NCI-H2227 (cell line): ENCODE data around the gene D2HGDH.
A peak's percentile ranks its signal among the peaks of the same experiment; 100 is the strongest.
"Not testable (repeated sequence)": the region's sequence is repeated elsewhere in the genome, so short reads cannot be mapped to it uniquely, and the experiment has no call there.

ENCODE experiments used
- DNase-seq: peaks from one replicate; lab custom pipeline; 2025; ENCODE audit not compliant: unreplicated experiment; lab: John Stamatoyannopoulos, UW

The D2HGDH gene

DNA sequence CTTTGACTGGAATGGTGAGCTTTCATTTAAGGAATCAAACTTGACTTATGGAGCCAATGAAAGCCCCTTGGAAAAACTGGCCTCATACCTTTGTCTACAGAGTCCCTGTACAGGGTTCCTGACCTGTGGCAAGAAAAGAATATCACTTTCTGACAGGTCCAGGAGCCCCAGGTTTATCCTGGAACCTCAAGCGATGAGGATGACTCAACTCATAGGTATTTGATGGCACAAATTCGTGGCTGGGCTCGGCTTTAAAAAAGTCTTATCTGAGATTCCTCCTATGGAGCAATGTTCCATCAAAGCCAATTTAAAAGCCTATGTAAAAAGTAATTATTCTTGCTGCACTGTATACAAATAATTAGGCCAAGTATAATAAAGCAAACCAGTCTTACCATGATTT, 57.0 kb downstream of the D2HGDH start:
- not testable (repeated sequence) for DNase-seq

DNA sequence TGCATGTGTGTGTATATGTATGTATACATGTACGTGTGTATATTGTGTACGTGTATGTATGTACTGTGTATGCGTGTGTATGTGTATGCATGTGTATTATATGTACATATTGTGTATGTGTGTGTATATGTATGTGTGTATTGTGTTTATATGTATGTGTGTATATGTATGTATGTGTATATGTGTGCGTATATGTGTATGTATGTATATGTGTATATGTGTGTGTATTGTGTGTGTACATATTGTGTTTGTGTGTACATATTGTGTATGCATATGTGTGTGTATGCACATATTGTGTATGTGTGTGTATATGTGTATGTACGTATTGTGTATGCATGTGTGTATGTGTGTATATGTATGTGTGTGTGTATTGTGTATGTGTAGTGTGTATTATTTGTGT, 59.0 kb downstream of the D2HGDH start:
- no peak for DNase-seq

GRCh38 chr2:241794250-241794823, 59.9 kb downstream of the D2HGDH start:
- no peak for DNase-seq

DNA sequence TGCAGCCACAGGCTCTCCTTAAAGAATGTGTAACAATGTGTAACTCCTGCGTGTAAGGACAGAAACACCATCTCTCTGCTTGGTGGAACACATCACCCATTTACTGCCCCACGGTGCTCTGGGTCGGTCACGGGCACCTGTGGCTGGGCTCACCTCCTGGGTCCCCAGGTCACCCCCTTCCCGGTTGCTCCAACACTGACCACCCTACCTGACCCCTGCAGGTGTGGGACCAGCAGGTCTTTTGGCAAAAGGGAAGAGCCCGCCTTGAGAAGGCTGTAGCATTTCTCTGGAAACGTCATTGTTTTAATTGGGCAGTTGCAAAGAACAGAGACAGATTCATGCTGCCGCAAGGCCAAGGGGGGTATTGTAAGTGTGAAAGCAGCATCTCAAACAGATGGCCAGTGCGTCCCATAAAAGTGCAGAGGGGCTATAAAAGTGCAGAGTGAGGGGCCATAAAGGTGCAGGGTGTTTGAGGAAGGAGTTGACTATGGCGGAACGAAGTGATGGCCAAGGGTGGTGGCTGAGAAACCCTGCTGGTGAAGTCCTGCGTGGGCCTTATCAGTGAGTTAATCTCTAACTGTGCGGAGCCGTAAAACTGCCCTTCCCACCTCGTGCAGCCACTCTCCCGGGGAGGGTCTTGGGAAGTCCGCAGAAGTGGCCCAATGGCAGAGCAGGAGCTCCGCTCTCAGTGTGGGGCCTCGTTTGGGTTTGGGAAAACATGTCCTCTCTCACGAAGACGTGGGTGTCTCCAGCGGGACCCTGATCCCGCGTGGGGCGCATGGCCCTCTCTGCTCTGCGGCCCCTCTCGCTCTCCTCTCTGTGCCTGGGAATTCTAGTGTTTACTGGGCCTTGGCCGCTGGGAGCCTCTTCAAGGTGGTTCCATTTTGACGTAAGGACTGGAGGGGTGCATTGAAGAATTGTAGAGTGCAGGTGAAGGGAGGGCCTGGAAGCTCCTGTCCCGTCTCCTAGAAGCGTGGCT, 60.9 kb downstream of the D2HGDH start:
- no peak for DNase-seq

- no peak for DNase-seq
These were observed 61.8 kb downstream of the D2HGDH start for GRCh38 chr2:241796209-241796608.

DNA sequence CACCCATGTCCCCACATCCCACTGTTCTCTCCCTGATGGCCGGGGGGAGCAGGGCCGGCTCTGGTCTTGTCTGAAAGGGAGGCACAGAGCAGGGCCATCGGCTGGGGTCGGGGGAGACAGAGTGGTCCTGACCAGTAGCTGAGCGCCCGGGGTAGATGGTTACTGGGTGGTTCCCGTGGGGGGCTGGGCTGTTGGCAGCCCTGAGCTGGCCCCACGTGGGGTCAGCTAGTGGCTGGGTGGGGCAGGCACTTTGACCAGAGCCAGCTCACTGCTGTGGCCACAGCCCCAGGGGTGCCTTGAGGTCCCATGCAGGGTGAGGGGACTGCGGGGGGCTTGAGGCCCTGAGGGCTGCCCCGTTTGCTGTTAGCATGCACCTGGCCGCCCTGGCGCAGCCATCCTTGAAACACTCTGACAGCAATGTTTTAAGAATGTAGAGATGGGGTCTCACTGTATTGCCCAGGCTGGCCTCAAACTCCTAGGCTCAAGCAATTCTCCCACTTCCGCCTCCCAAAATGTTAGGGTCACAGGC, 62.2 kb downstream of the D2HGDH start:
- no peak for DNase-seq

DNA sequence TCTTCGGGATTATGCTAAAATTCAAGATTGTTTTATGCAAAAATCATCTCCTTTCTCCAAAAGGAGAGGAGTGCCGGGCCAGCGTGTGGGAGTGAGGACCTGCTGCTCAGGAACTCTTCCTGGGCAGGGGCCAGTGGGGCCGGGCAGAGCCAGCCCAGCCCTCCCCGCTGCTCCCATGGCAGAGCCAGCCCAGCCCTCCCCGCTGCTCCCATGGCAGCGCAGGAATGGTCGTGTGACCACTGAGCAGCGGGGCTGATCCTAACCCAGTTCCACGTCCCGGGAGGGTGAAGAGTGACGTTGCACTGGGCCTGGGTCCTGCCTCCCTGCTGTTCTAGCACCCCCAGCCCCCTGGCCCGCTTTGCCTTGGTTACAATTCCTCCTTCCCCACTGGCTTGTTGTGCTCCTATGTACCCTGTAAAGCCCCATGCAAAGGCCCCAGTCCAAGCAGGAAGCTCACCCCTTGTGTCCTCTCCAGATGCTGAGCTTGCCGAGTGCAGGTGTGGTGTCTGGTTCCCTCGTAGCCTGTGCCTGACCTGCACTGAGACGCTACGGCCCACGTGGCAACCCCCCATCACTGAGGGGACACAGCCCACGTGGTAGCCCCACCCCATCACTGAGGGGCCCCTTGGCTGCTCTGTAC, 63.1 kb downstream of the D2HGDH start:
- DNase-seq, result no peak

DNA sequence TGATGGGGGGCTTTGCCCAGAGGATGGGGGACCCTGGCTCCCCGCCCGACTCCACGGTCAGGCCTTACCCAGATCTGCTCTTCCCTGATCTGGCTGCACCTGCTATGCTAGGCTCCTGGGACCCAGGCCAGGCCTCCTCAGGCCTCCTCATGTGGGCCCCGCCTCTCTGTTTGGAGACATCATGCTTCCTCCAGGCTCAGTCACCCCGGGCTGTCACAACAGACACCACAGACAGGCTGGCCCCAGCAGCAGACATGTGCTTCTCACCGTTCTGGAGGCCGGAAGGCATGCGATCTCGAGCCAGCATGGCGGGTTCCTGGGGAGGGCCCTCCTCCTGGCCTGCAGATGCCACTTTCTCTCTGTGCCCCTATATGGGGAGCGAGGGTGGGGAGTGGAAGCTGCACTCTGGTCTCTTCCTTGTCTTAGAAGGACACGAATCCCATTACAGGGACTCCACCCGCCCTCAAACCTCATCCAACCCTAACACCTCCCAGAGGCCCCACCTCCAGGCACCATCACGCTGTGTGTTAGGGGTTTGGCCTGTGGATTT, 63.7 kb downstream of the D2HGDH start:
- DNase-seq, result no peak

- no peak for DNase-seq
These were observed 64.4 kb downstream of the D2HGDH start for GRCh38 chr2:241798631-241799521.

DNA sequence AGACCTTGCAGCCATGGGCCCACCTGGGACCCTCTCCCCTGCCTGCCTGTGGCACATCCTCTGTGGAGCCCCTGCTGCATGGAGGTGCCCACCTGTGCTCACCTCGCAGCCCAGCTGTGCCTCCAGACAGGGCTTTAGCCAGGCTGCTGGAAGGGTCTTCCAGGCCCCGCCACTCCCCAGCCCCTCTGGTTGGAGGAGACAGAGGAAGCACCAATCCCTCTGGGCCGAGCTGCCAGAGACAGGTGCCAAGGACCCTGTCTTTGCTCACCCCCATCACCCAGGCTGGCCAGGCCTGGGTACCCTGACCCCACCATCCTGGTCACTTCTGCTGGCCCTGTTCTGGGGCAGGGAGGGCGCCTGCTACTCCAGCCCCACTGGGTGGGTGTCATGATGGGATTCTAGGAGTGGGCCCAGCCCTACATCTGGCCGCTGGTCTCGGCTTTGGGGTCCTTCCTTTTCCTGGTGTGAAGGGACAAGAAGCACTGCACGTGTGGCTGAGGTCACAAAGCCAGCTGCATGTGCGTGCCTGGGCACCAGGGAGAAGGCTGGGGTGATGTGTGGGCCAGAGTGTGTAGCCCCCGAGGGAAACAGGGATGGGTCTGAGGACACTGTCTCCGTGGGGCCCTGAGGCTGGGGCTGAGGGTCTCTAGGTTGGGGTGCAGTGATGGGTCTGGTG, 65.2 kb downstream of the D2HGDH start:
- DNase-seq, result no peak

DNA sequence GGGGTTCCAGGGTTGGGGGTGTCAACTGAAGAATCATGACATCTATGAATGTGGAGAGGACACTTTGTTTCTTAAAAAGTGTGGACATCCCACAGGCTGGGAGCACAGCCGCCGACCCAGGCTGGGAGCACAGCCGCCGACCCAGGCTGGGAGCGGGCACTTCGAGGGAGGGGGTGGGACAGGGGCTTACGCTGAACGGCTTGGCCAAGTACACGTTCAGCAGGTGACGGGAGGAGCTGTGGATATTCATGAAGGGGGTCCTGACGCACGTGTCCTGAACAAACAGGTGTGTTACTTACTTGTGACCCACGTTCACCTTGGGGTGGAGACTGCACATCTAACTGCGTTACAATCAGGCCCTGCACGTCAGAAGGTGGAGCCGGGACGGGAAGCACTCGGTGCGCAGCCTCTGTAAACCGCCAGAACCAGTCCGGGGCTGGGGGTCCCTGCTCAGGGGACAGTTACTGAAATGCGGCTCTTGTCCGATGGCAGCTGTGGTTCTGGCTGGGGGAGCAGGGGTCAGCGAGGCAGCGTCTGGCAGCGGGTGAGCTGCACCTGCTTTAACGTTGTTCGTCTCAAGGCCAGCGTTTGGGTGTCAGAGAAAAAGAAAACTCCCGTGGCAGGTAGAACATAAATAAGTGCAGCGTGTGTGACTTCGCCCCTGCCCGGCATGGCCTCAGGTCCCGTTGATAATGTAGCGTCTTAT, 65.9 kb downstream of the D2HGDH start:
- not testable (repeated sequence) for DNase-seq

- no peak for DNase-seq
These were observed 67.4 kb downstream of the D2HGDH start for GRCh38 chr2:241801611-241802420.

DNA sequence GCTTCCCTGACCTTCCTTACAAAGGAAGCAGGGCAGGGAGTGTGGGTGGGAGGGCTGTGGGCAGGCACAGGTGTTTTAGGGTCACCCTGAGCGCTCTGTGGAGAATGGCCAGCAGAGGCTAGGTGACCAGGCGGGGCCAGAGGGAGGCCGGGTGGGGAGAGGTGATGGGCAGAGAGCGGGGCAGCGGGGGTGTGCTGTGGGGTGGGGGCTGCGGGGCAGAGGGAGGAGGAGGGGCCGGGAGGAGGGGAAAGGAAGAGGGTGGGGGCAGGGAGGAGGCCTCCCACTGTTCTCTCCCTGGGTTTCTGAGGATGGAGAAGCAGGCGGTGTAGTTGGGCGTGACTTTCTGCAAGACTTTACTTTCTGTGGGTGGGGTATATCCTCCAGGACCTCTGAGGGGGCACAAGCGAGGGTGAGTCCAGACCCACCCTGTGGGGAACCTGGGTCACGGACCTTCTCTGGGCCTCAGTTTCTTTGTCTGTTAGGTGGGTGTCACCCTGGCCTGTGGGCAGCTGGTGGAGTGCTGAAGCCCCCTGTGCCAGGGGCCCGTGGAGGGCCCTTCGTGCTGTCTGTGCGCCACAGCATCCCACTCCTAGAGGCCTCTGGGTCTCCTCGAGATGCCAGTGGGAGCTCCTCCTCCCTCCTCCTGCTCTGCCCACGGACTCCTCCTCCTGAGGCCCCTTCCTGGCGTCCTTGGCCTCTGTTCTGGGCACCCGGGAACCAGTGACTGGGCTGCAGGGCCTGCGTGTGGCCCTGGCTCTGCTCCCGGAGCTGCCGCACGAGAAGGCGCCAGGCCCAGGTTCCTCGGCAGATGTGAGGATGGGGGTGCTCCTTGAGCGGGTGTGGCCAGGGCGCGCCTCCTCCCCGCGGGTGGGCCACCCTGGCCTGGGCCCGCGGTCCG, 68.2 kb downstream of the D2HGDH start:
- DNase-seq, result no peak

- peak; percentile 81 for DNase-seq
These were observed 69.2 kb downstream of the D2HGDH start for GRCh38 chr2:241803387-241804325.

DNA sequence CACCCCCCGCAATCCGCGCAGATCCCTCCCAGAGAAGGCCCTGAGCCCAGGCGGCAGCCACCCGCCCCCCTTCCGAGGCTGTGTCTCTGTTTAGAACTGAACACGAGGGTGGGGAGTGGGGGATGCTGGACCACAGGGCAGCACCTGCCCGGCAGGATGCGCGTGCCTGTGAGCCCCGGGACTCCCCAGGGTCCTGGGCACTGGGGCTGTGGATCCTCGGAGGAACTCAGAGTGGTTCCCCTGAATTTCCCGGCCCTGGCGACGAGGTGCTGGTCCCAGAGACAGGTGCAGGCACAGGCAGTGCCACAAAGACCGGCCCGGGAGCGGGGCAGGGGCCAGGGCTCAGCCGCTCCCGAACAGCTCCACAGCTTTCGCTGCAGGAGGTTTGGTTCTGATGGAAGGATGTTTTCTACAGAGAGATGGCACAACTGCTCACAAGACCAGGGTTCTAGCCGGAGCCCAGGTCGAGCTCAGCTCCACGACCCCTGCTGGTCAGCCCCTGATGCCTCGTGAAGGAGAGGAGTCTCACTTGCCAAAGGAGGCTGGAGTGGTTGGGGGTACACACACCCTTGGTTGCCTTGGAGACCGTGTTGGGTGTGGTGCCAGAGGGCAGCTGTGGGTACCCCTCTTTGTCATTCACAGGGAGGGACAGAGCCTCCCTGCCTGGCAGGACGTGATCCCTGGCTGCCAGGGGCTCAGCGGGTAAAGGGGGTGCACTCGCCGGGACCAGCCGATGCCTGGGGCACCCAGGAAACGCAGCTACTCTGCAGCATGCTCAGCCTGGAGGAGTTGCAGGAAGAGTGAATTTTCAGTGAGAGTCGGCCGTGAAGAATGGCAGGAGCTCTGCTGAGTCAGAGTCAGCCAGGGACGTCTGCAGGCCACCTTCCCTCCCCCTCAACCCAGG, 70.1 kb downstream of the D2HGDH start:
- peak; percentile 29 for DNase-seq
